ENCODE data around the gene AGBL4. TPM values are rescaled to one million over a fixed set of nuclear protein-coding genes. Genes with fewer than 3 reads are reported as not detected.

AGBL4 gene
- total and polyA plus RNA-seq, 2 of the 13 experiments (the other 11 are each of a cell fraction or from before 2014, with no cell fraction given) = not detected

DNA sequence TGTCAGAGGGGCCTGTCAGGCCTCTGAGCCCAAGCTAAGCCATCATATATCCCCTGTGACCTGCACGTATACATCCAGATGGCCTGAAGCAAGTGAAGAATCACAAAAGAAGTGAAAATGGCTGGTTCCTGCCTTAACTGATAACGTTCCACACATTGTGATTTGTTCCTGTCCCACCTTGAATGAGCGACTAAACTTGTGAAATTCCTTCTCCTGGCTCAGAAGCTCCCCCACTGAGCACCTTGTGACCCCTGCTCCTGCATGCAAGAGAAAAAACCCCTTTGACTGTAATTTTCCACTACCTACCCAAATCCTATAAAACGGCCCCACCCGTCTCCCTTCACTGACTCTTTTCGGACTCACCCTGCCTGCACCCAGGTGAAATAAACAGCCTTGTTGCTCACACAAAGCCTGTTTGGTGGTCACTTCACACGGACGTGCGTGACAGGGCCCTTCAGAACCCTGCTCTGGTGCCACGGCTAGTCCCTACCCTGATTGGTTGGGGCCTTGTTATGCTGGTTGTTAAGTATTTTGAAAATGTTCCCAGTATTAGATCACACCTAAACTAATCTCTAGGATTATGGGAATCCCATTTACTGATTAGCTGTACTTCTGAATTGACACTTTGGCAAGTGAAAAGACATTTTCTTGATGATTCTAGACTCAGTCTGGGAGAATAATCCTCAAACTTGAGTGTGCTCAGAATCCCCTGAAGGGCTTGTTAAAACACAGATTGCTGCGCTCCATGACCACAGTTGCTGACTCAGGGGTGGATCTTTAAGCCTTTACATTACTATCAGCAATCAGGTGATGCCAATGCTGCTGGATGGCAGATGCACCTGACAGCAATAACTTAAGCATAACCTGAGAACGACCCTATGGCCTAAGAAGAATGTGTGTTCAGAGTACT is 1523.0 kb downstream of the AGBL4 start (continued):
- TF ChIP-seq, protein P1, sequence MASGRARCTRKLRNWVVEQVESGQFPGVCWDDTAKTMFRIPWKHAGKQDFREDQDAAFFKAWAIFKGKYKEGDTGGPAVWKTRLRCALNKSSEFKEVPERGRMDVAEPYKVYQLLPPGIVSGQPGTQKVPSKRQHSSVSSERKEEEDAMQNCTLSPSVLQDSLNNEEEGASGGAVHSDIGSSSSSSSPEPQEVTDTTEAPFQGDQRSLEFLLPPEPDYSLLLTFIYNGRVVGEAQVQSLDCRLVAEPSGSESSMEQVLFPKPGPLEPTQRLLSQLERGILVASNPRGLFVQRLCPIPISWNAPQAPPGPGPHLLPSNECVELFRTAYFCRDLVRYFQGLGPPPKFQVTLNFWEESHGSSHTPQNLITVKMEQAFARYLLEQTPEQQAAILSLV (CRISPR knock-in tag; IDR thresholded peaks at IDR 0.05; ENCODE audit: borderline replicate concordance) = no peak
- TF ChIP-seq ZIK1 (CRISPR knock-in tag; IDR thresholded peaks at IDR 0.05; ENCODE audit: borderline replicate concordance, low read depth) (no peak), ZNF34 (CRISPR knock-in tag; IDR thresholded peaks at IDR 0.05; ENCODE audit: borderline replicate concordance) (no peak), FIP1L1 (IDR thresholded peaks at IDR 0.05; ENCODE audit: borderline replicate concordance, insufficient read depth, low read depth, low read length) (no peak), NCOR1 (IDR thresholded peaks at IDR 0.05; ENCODE audit: borderline replicate concordance, low read length) (no peak), HNRNPK (IDR thresholded peaks at IDR 0.05; ENCODE audit: low read depth, low read length, poor library complexity, severe bottlenecking) (no peak), ZNF430 (CRISPR knock-in tag; IDR thresholded peaks at IDR 0.05) (no peak), MBD4 (IDR thresholded peaks at IDR 0.05; ENCODE audit: borderline replicate concordance, low read length) (no peak)
- TF ChIP-seq, protein P2, sequence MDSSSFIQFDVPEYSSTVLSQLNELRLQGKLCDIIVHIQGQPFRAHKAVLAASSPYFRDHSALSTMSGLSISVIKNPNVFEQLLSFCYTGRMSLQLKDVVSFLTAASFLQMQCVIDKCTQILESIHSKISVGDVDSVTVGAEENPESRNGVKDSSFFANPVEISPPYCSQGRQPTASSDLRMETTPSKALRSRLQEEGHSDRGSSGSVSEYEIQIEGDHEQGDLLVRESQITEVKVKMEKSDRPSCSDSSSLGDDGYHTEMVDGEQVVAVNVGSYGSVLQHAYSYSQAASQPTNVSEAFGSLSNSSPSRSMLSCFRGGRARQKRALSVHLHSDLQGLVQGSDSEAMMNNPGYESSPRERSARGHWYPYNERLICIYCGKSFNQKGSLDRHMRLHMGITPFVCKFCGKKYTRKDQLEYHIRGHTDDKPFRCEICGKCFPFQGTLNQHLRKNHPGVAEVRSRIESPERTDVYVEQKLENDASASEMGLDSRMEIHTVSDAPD (CRISPR knock-in tag; IDR thresholded peaks at IDR 0.05) = no peak
- TF ChIP-seq, protein P3, sequence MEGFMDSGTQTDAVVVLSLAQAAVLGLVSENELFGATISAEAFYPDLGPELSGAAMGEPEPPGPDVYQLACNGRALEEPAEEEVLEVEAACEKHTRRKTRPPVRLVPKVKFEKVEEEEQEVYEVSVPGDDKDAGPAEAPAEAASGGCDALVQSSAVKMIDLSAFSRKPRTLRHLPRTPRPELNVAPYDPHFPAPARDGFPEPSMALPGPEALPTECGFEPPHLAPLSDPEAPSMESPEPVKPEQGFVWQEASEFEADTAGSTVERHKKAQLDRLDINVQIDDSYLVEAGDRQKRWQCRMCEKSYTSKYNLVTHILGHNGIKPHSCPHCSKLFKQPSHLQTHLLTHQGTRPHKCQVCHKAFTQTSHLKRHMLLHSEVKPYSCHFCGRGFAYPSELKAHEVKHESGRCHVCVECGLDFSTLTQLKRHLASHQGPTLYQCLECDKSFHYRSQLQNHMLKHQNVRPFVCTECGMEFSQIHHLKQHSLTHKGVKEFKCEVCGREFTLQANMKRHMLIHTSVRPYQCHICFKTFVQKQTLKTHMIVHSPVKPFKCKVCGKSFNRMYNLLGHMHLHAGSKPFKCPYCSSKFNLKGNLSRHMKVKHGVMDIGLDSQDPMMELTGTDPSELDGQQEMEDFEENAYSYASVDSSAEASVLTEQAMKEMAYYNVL (CRISPR knock-in tag; IDR thresholded peaks at IDR 0.05; ENCODE audit: borderline replicate concordance) = no peak
